Neuron (in vitro differentiated cells): ENCODE measurements around the gene SRSF12.

ENCODE experiments used
- H2AFZ ChIP-seq: one replicate; pipeline ENCODE4 v1.6.1; 2013; ENCODE audit warnings: low read depth, mild to moderate bottlenecking, inconsistent platforms, low read length, moderate library complexity
- H3K27me3 ChIP-seq: one replicate; pipeline ENCODE4 v1.6.1; 2013; ENCODE audit warnings: low read length; ENCODE audit not compliant: insufficient read depth
- H3K36me3 ChIP-seq: one replicate; pipeline ENCODE4 v1.6.1; 2013; ENCODE audit warnings: low read length; ENCODE audit not compliant: insufficient read depth
- H3K4me1 ChIP-seq: one replicate; pipeline ENCODE4 v1.6.1; 2013; ENCODE audit warnings: low read length; ENCODE audit not compliant: insufficient read depth
- H3K4me3 ChIP-seq: 2 replicates; pipeline ENCODE4 v1.5.1; 2013; ENCODE audit warnings: mild to moderate bottlenecking, low read length, moderate library complexity
- H3K9me3 ChIP-seq: one replicate; pipeline ENCODE4 v1.6.1; 2013; ENCODE audit warnings: low read length

The SRSF12 gene

DNA sequence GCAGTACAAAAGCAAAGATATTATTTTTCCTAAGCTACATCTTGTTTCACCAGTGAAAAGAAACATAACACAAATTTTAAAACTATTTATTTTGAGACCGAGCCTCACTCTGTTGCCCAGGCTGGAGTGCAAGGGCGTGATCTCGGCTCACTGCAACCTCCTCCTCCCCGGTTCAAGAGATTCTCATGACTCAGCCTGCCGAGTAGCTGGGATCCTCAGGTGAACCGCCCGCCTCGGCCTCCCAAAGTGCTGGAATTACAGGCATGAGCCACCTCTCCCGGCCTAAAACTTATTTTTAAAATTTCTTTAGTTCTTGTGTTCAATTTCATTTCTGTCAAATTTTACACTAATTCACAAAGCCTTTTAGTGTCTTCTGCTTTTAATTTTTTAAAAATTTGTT lies 5.9 kb downstream of the SRSF12 start:
- peaks cover 10% of the 10 kb centered on the region for H3K4me1 ChIP-seq
- H3K27me3 ChIP-seq, result no peaks in the 10 kb centered on the region
- no peak overlapping the region for H3K4me3 ChIP-seq
- peaks cover 2% of the 10 kb centered on the region for H3K9me3 ChIP-seq
- no peak overlapping the region for H2AFZ ChIP-seq
- peaks cover 10% of the 10 kb centered on the region for H3K36me3 ChIP-seq

GRCh38 chr6:89110284-89110683 lies 7.6 kb downstream of the SRSF12 start:
- peaks cover 2% of the 10 kb centered on the region for H3K9me3 ChIP-seq
- H2AFZ ChIP-seq, result no peak overlapping the region
- H3K27me3 ChIP-seq, result no peaks in the 10 kb centered on the region
- no peak overlapping the region for H3K4me3 ChIP-seq
- H3K36me3 ChIP-seq, result peaks cover 17% of the 10 kb centered on the region
- H3K4me1 ChIP-seq, result no peaks in the 10 kb centered on the region

- H3K4me1 ChIP-seq, result no peaks in the 10 kb centered on the region
- no peaks in the 10 kb centered on the region for H3K9me3 ChIP-seq
- H3K27me3 ChIP-seq, result no peaks in the 10 kb centered on the region
- H3K36me3 ChIP-seq, result peaks cover 52% of the 10 kb centered on the region
- H3K4me3 ChIP-seq, result no peak overlapping the region
- H2AFZ ChIP-seq, result no peak overlapping the region
Measured at GRCh38 chr6:89100114-89100513, 17.8 kb downstream of the SRSF12 start.

DNA sequence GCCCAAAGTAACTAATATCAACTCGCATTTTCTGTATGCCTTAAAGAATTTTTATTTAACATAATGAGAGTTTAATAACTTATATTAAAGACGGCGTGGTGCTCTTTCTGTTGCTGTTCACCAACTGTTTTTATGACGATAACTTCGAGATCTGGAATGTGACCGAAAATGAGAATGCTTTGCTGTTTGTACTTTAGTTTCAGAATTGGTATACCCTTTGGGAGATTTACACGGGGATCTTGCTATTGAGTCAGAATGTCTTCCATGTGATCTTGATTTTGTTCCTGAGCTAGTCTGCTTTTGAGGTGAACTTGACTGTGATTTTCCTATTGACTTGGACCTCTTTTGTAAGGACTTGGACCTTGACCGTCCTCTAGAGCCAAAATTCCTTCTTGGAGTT lies 19.4 kb downstream of the SRSF12 start:
- Histone ChIP-seq H3K4me3 (no peak overlapping the region), H3K36me3 (peaks cover 45% of the 10 kb centered on the region)

DNA sequence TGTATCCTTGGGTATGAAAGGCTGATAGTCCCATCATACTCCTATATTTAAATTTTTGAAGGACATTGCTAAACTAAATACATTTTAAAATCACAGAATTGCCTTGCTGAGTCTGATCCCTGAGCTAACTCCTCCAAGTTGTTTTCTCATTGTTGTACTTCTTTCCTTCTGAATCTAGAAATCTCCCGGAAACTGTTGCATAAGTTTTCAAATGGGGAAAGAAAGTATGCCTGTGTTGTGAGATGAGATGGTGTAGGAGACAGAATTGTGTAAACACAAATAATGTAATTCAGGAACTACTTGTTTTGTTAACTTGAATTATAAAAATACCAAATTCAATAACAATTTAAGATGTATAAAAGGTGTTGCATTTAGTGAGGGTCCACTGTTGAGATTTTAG lies 30.0 kb downstream of the SRSF12 start:
- Histone ChIP-seq H3K9me3 (no peaks in the 10 kb centered on the region), H3K4me1 (peaks cover 11% of the 10 kb centered on the region), H2AFZ (no peak overlapping the region), H3K36me3 (peaks cover 29% of the 10 kb centered on the region), H3K27me3 (no peaks in the 10 kb centered on the region), H3K4me3 (no peak overlapping the region)

More for the DNA sequence above, 19.4 kb downstream of the SRSF12 start:
- no peaks in the 10 kb centered on the region for H3K27me3 ChIP-seq
- no peaks in the 10 kb centered on the region for H3K4me1 ChIP-seq
- H3K9me3 ChIP-seq, result no peaks in the 10 kb centered on the region
- no peak overlapping the region for H2AFZ ChIP-seq

DNA sequence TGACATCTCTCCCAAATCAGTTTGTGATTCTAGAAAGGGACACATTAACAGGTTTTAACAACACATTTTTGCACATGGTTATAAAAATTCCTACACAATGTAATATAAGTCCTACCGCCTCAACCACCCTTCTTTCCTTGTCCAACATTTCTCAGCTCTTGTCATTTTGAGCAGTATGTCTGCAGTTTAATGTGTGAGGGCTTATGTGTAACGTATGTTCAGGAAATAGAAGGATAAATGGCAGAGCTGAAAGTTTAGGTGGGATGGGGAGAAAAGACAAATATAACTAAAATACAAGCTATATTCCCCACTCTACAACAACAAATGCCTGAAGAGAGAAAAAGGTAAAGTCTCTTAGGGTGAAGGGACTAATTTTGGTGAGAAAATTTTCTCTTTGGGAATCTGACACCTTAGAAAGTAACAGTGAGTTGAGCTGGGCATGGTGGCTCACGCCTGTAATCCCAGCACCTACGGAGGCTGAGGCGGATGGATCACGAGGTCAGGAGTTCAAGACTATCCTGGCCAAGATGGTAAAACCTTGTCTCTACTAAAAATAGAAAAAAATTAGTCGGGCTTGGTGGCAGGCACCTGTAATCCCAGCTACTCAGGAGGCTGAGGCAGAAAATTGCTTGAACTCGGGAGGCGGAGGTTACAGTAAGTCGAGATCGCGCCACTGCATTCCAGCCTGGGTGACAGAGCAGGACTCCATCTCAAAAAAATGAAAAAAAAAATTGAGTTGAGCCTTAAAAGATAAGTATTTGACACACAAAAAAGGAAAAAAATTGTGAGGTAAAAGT lies 32.3 kb downstream of the SRSF12 start:
- Histone ChIP-seq H3K27me3 (no peaks in the 10 kb centered on the region), H2AFZ (no peak overlapping the region), H3K36me3 (peaks cover 29% of the 10 kb centered on the region), H3K4me1 (peaks cover 17% of the 10 kb centered on the region), H3K4me3 (no peak overlapping the region), H3K9me3 (no peaks in the 10 kb centered on the region)

- H3K4me3 ChIP-seq, result no peak overlapping the region
- no peaks in the 10 kb centered on the region for H3K9me3 ChIP-seq
- H3K27me3 ChIP-seq, result no peaks in the 10 kb centered on the region
- H3K4me1 ChIP-seq, result peaks cover 17% of the 10 kb centered on the region
- H3K36me3 ChIP-seq, result peaks cover 29% of the 10 kb centered on the region
- no peak overlapping the region for H2AFZ ChIP-seq
Measured at GRCh38 chr6:89084954-89085353, 32.9 kb downstream of the SRSF12 start.

DNA sequence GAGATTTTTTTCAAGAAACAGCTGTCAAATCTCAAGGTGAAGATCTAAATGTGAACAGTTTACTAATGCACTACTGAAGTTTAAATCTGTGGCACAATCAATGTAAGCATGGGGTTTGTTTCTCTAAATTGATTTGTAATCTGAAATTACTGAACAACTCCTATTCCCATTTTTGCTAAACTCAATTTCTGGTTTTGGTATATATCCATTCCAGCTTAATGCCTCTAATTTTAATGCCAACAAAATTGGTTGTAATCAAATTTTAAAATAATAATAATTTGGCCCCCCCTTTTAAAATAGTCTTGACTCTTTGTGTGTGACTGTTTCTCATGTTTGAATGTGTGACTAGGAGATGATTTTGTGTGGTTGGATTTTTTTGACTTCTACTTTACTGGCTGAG lies 33.3 kb downstream of the SRSF12 start:
- H3K4me1 ChIP-seq, result peaks cover 17% of the 10 kb centered on the region
- H3K36me3 ChIP-seq, result peaks cover 29% of the 10 kb centered on the region
- no peaks in the 10 kb centered on the region for H3K27me3 ChIP-seq
- no peak overlapping the region for H2AFZ ChIP-seq
- H3K9me3 ChIP-seq, result no peaks in the 10 kb centered on the region
- no peak overlapping the region for H3K4me3 ChIP-seq

- Histone ChIP-seq H3K4me1 (peaks cover 21% of the 10 kb centered on the region), H3K4me3 (peak overlapping the region; percentile 94), H3K36me3 (peaks cover 29% of the 10 kb centered on the region), H3K9me3 (no peaks in the 10 kb centered on the region), H3K27me3 (no peaks in the 10 kb centered on the region), H2AFZ (no peak overlapping the region)
Measured at GRCh38 chr6:89082486-89082891, 35.4 kb downstream of the SRSF12 start.

- H3K9me3 ChIP-seq, result no peaks in the 10 kb centered on the region
Measured at GRCh38 chr6:89081423-89082322, 36.2 kb downstream of the SRSF12 start.

GRCh38 chr6:89081129-89081422 lies 36.8 kb downstream of the SRSF12 start:
- Histone ChIP-seq H3K36me3 (peaks cover 29% of the 10 kb centered on the region), H3K27me3 (no peaks in the 10 kb centered on the region), H3K4me1 (peaks cover 21% of the 10 kb centered on the region), H3K4me3 (peak overlapping the region; percentile 94), H3K9me3 (no peaks in the 10 kb centered on the region), H2AFZ (peak overlapping the region; percentile 1)

More at GRCh38 chr6:89081423-89082322, 36.2 kb downstream of the SRSF12 start:
- Histone ChIP-seq H3K4me3 (peak overlapping the region; percentile 94), H3K36me3 (peaks cover 29% of the 10 kb centered on the region), H3K4me1 (peaks cover 21% of the 10 kb centered on the region), H2AFZ (peak overlapping the region; percentile 1), H3K27me3 (no peaks in the 10 kb centered on the region)

DNA sequence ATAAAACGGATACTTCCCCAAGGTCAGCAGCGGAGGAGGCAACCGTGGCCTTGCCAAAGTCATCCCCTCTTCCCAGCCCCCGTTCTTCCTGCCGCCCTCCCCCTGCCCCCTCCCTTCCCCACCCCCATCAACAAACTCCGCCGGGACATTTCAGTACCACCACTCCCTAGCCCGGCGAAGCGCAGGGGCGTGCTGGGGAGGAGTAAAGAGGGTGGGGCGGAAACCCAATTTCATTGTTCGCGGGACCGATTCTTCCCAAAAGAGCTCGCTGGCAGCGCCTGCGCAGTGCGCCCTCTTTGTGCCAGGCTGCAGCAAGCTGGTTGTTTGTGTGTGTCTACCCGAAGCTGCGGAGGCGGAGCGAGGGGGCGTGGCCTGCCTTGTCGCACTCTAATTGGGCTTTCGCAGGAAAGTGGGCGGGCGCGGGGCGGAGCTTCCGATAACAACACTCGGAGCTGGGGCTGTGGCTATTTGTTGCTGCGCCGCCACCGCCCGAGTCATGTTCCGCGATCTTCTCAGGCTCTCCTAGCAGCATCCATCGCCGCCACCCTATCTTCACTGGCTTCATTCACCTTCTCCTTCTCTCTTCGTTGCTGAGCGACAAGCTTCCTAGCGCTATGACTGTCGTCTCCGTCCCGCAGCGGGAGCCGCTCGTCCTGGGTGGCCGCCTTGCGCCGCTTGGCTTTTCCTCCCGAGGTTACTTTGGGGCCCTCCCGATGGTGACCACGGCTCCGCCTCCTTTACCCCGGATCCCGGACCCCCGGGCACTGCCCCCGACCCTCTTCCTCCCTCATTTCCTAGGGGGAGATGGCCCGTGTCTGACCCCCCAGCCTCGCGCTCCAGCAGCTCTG lies 37.4 kb downstream of the SRSF12 start, which contains the start of gene PNRC1:
Gene PNRC1 (plus strand): TSS at position 471 of the 848 bp plus-strand sequence. CDS start 144 bp downstream, at position 615.
- H3K9me3 ChIP-seq, result no peaks in the 10 kb centered on the region
- H3K4me3 ChIP-seq, result peak within 1 kb of the TSS; percentile 94
- H3K4me1 ChIP-seq, result peaks cover 21% of the 10 kb centered on the region
- H2AFZ ChIP-seq, result peak within 1 kb of the TSS; percentile 85
- no peaks in the 10 kb centered on the region for H3K27me3 ChIP-seq
- H3K36me3 ChIP-seq, result peaks cover 26% of the 10 kb centered on the region
